Bone marrow (tissue), 2 donors: ENCODE results near the gene SERTAD1.

Source experiments
- DNase-seq, 2 donors: peaks; one replicate each; lab custom pipeline; 2025; lab: John Stamatoyannopoulos, UW

SERTAD1 gene

GRCh38 chr19:40403262-40403984 lies 22.4 kb downstream of the SERTAD1 start:
- peak; percentile 80 to 81 for DNase-seq

GRCh38 chr19:40400559-40400958 lies 25.2 kb downstream of the SERTAD1 start:
- no peak for DNase-seq

- DNase-seq: no peak
These were observed 27.2 kb downstream of the SERTAD1 start for GRCh38 chr19:40398417-40399131.

- DNase-seq: no peak
These were observed 28.3 kb downstream of the SERTAD1 start for GRCh38 chr19:40397568-40397906.

GRCh38 chr19:40396886-40397567 lies 28.8 kb downstream of the SERTAD1 start:
- DNase-seq: no peak

- no peak for DNase-seq
These were observed 29.8 kb downstream of the SERTAD1 start for GRCh38 chr19:40395956-40396355.

- DNase-seq: no peak
These were observed 31.0 kb downstream of the SERTAD1 start for GRCh38 chr19:40394816-40395210.

GRCh38 chr19:40393894-40394815 lies 31.6 kb downstream of the SERTAD1 start:
- no peak for DNase-seq

- no peak for DNase-seq
These were observed 32.8 kb downstream of the SERTAD1 start for GRCh38 chr19:40392894-40393517.

GRCh38 chr19:40392123-40392522 lies 33.7 kb downstream of the SERTAD1 start:
- DNase-seq: no peak

- DNase-seq: no peak
These were observed 35.6 kb downstream of the SERTAD1 start, which contains the start of gene HIPK4 for GRCh38 chr19:40390084-40390742. Gene HIPK4, minus strand, starts transcription at chr19:40390181. Its CDS starts 279 bp downstream, at chr19:40389902.

GRCh38 chr19:40389404-40390083 lies 36.2 kb downstream of the SERTAD1 start:
- DNase-seq: no peak

GRCh38 chr19:40388481-40388880 lies 37.3 kb downstream of the SERTAD1 start:
- DNase-seq: no peak

- DNase-seq: no peak
These were observed 38.6 kb downstream of the SERTAD1 start for GRCh38 chr19:40387155-40387554.

- DNase-seq: no peak
These were observed 42.0 kb downstream of the SERTAD1 start for GRCh38 chr19:40383668-40384248.

- no peak for DNase-seq
These were observed 44.5 kb downstream of the SERTAD1 start for GRCh38 chr19:40381321-40381720.

GRCh38 chr19:40380199-40381037 lies 45.4 kb downstream of the SERTAD1 start:
- no peak for DNase-seq

GRCh38 chr19:40379446-40380198 lies 46.2 kb downstream of the SERTAD1 start:
- DNase-seq: no peak
